H1 (cell line): ENCODE measurements around the gene HOXD10. TPM values are rescaled to one million over a fixed set of nuclear protein-coding genes. Genes with fewer than 3 reads are reported as not detected.

Source experiments
- CTCF ChIA-PET: fragments of 300-600 bp; sonication (Branson Sonifier 250); formaldehyde crosslinking; loops from one replicate; lab custom pipeline; 2021; ENCODE audit not compliant: partially characterized antibody; lab: Charles Lee
- POLR2A ChIA-PET: fragments of 300-600 bp; sonication (Branson Sonifier 250); formaldehyde crosslinking; loops from one replicate; lab custom pipeline; 2021; ENCODE audit warnings: inconsistent platforms; ENCODE audit not compliant: partially characterized antibody; lab: Charles Lee
- DNase-seq, 2 experiments: peaks; one replicate each; pipeline versions ENCODE4 v3.0.0 to v3.0.0-alpha.2; 2010 to 2022; ENCODE audit warnings: low spot score in 2 of 2, low read depth in 1 of 2, mixed read lengths in 1 of 2
- FAIRE-seq: peaks from 2 replicates; lab custom pipeline; 2011; peaks lifted over from hg19 to GRCh38; lab: Jason Lieb, UNC
- H2AFZ ChIP-seq: 2 replicates; pipeline ENCODE4 v1.8.1; 2012; ENCODE audit warnings: low read length, inconsistent platforms
- H2AK5ac ChIP-seq: 2 replicates; pipeline ENCODE4 v1.6.1; 2013; ENCODE audit warnings: low read depth, low read length
- H2BK120ac ChIP-seq: replicated peaks from 2 replicates; pipeline ENCODE3; 2013; ENCODE audit warnings: low read depth, low read length, inconsistent platforms
- H2BK12ac ChIP-seq: 2 replicates; pipeline ENCODE4 v1.6.1; 2013; ENCODE audit warnings: low read depth, low read length
- H2BK15ac ChIP-seq: 2 replicates; pipeline ENCODE4 v1.6.1; 2013; ENCODE audit warnings: low read length
- H2BK20ac ChIP-seq: 2 replicates; pipeline ENCODE4 v1.6.1; 2013; ENCODE audit warnings: low read length
- H2BK5ac ChIP-seq: 2 replicates; pipeline ENCODE4 v1.6.1; 2013; ENCODE audit warnings: low read depth, low read length
- H3K14ac ChIP-seq: 2 replicates; pipeline ENCODE4 v1.6.1; 2013; ENCODE audit warnings: inconsistent platforms; ENCODE audit not compliant: insufficient read length
- H3K18ac ChIP-seq: 2 replicates; pipeline ENCODE4 v1.6.1; 2013; ENCODE audit warnings: low read length; ENCODE audit errors: extremely low read depth
- H3K23ac ChIP-seq: 2 replicates; pipeline ENCODE4 v1.6.1; 2013; ENCODE audit warnings: inconsistent platforms; ENCODE audit not compliant: insufficient read length
- H3K23me2 ChIP-seq: 2 replicates; pipeline ENCODE4 v1.6.1; 2013; ENCODE audit warnings: low read depth, low read length
- H3K27ac ChIP-seq: 2 replicates; pipeline ENCODE4 v1.6.1; 2011; ENCODE audit warnings: low read depth, low read length, inconsistent platforms
- H3K27me3 ChIP-seq, 4 experiments: replicated peaks in 1 of 4; 1 replicate in 1 of 4; 2 replicates in 3 of 4; pipeline versions ENCODE4 v1.6.1 to v1.8.1; 2011 to 2013; ENCODE audit warnings: low read length in 3 of 4, mild to moderate bottlenecking in 3 of 4, inconsistent platforms in 2 of 4, mixed read lengths in 2 of 4, moderate library complexity in 1 of 4; ENCODE audit not compliant: control insufficient read depth in 3 of 4, insufficient read depth in 3 of 4; ENCODE audit errors: extremely low read depth in 1 of 4
- H3K36me3 ChIP-seq, 4 experiments: 2 replicates each; pipeline versions ENCODE4 v1.6.1 to v1.8.1; 2011 to 2013; ENCODE audit warnings: mild to moderate bottlenecking in 4 of 4, low read length in 3 of 4, moderate library complexity in 2 of 4, control low read depth in 1 of 4, inconsistent platforms in 1 of 4; ENCODE audit not compliant: insufficient read depth in 4 of 4, control insufficient read depth in 2 of 4
- H3K4ac ChIP-seq: replicated peaks from 2 replicates; pipeline ENCODE3; 2013; ENCODE audit warnings: low read length, low read depth, mixed read lengths, inconsistent platforms; ENCODE audit not compliant: insufficient read length
- H3K4me1 ChIP-seq, 4 experiments: replicated peaks in 1 of 4; 1 replicate in 1 of 4; 2 replicates in 3 of 4; pipeline versions ENCODE4 v1.6.1 to v1.8.1; 2011 to 2013; ENCODE audit warnings: low read length in 3 of 4, inconsistent platforms in 2 of 4, mixed read lengths in 1 of 4; ENCODE audit not compliant: insufficient read depth in 4 of 4, control insufficient read depth in 3 of 4
- H3K4me2 ChIP-seq, 2 experiments: 2 replicates each; pipeline versions ENCODE4 v1.6.1 to v1.8.1; 2011 to 2013; ENCODE audit warnings: low read depth in 2 of 2, low read length in 2 of 2, control low read depth in 1 of 2, inconsistent platforms in 1 of 2, mild to moderate bottlenecking in 1 of 2; ENCODE audit not compliant: insufficient read depth in 1 of 2
- H3K4me3 ChIP-seq, 4 experiments: fragments of 200-600, 300-600 bp in 1 of 4; sonication (generic), shearing (Covaris generic), sonication (Bioruptor Twin) in 1 of 4; 2 replicates each; pipeline versions ENCODE4 v1.5.1 to v1.8.1; 2011 to 2016; ENCODE audit warnings: low read length in 4 of 4, low read depth in 3 of 4, control low read depth in 2 of 4, inconsistent platforms in 2 of 4, mild to moderate bottlenecking in 2 of 4, mixed read lengths in 1 of 4, moderate library complexity in 1 of 4; ENCODE audit not compliant: insufficient read depth in 2 of 4; ENCODE audit errors: extremely low read depth in 1 of 4
- H3K56ac ChIP-seq: replicated peaks from 2 replicates; pipeline ENCODE3; 2013; ENCODE audit warnings: low read depth, mild to moderate bottlenecking, mixed read lengths, low read length, inconsistent platforms; ENCODE audit not compliant: insufficient read length
- H3K79me1 ChIP-seq: 2 replicates; pipeline ENCODE4 v1.6.1; 2013; ENCODE audit warnings: low read depth, low read length, control low read depth
- H3K79me2 ChIP-seq, 2 experiments: 2 replicates each; pipeline versions ENCODE4 v1.6.1 to v1.8.1; 2012 to 2013; ENCODE audit warnings: low read length in 2 of 2, mild to moderate bottlenecking in 2 of 2, inconsistent platforms in 1 of 2; ENCODE audit not compliant: insufficient read depth in 2 of 2, control insufficient read depth in 1 of 2
- H3K9ac ChIP-seq, 4 experiments: replicated peaks in 1 of 4; 1 replicate in 1 of 4; 2 replicates in 3 of 4; pipeline versions ENCODE4 v1.6.1 to v1.8.1; 2011 to 2013; ENCODE audit warnings: low read depth in 3 of 4, low read length in 3 of 4, control low read depth in 2 of 4, mild to moderate bottlenecking in 2 of 4, moderate library complexity in 2 of 4, inconsistent platforms in 1 of 4; ENCODE audit errors: extremely low read depth in 1 of 4
- H3K9me3 ChIP-seq, 2 experiments: 2 replicates each; pipeline versions ENCODE4 v1.6.1 to v1.8.1; 2012 to 2013; ENCODE audit warnings: mild to moderate bottlenecking in 2 of 2, moderate library complexity in 2 of 2, control low read depth in 1 of 2, inconsistent platforms in 1 of 2, low read depth in 1 of 2, low read length in 1 of 2, mixed read lengths in 1 of 2; ENCODE audit not compliant: insufficient read depth in 2 of 2
- H4K20me1 ChIP-seq, 2 experiments: replicated peaks in 1 of 2; 2 replicates each; pipeline versions ENCODE3 to v1.8.1; 2011 to 2013; ENCODE audit warnings: inconsistent platforms in 2 of 2, low read length in 2 of 2, mild to moderate bottlenecking in 1 of 2; ENCODE audit not compliant: insufficient read depth in 2 of 2, control insufficient read depth in 1 of 2
- H4K5ac ChIP-seq: 2 replicates; pipeline ENCODE4 v1.6.1; 2013; ENCODE audit warnings: low read length, low read depth, mixed read lengths, inconsistent platforms; ENCODE audit not compliant: insufficient read length
- H4K8ac ChIP-seq: 2 replicates; pipeline ENCODE4 v1.8.0; 2013; ENCODE audit warnings: mild to moderate bottlenecking, moderate library complexity, low read length, inconsistent platforms; ENCODE audit not compliant: insufficient read depth; ENCODE audit errors: extremely low read depth
- H4K91ac ChIP-seq: replicated peaks from 2 replicates; pipeline ENCODE3; 2013; ENCODE audit warnings: low read length, mixed read lengths, inconsistent platforms; ENCODE audit not compliant: insufficient read length
- BCL11A ChIP-seq, 2 experiments: IDR thresholded peaks; one replicate each; pipeline ENCODE4 v1.6.1; 2011; ENCODE audit warnings: low read depth in 2 of 2, low read length in 2 of 2, mild to moderate bottlenecking in 2 of 2
- RAD21 ChIP-seq, 2 experiments: IDR thresholded peaks in 1 of 2; conservative IDR thresholded peaks in 1 of 2; 2 replicates each; pipeline ENCODE4 v1.6.1; 2011; ENCODE audit warnings: low read depth in 2 of 2, low read length in 2 of 2, improper control_type of control experiment in 1 of 2, inconsistent platforms in 1 of 2, mild to moderate bottlenecking in 1 of 2, moderate library complexity in 1 of 2
- WGBS, 2 experiments: shearing (Covaris generic) in 1 of 2; methylation state at CpG; one replicate each; pipeline versions ENCODE4 v1.1.6 to v1.1.7; 2013 to 2015; ENCODE audit warnings: low lambda C conversion rate in 2 of 2, mixed read lengths in 2 of 2, inconsistent platforms in 1 of 2, low coverage in 1 of 2, missing lambda C conversion rate in 1 of 2; ENCODE audit not compliant: insufficient replicate concordance in 2 of 2, insufficient coverage in 1 of 2, insufficient read length in 1 of 2; ENCODE audit errors: extremely low coverage in 1 of 2, missing lambda C conversion rate in 1 of 2; 5-methylcytosine and 5-hydroxymethylcytosine counted together
- polyA plus RNA-seq, 7 experiments: library from polyadenylated mRNA; depleted of rRNA in 3 of 7; stranded (reverse) in 5 of 7; unstranded in 2 of 7; fragments of >200 nt in 5 of 7; fragments of 200-250 nt in 2 of 7; gene quantifications; 1 replicate in 5 of 7; 2 replicates in 1 of 7; 4 replicates in 1 of 7; pipeline versions ENCODE4 v1.2.1 to v1.2.3, GENCODE V29; 2011 to 2013; ENCODE audit warnings: missing spikeins in 2 of 7, mixed read lengths in 2 of 7
- total RNA-seq: library from RNA; stranded (reverse); fragmentation: NEBNext Ultra II Directional; extraction: Animal tissue kit (Norgen Biotek cat#: 25700); gene quantifications from 2 replicates; pipeline ENCODE4 v1.2.1, GENCODE V29; 2021
- TF ChIP-seq, protein P1 (sequence below), 3 experiments: IDR thresholded peaks; 1 replicate in 2 of 3; 2 replicates in 1 of 3; pipeline versions ENCODE4 v1.5.1 to v1.6.1; 2011; ENCODE audit warnings: low read length in 3 of 3, mild to moderate bottlenecking in 3 of 3, inconsistent platforms in 2 of 3, low read depth in 1 of 3, moderate library complexity in 1 of 3; ENCODE audit not compliant: insufficient read depth in 1 of 3; ENCODE audit errors: control extremely low read depth in 1 of 3

Gene HOXD10
- total and polyA plus RNA-seq, 2 of the 8 experiments (the other 6 are each of a cell fraction or from before 2014, with no cell fraction given), result not detected

DNA sequence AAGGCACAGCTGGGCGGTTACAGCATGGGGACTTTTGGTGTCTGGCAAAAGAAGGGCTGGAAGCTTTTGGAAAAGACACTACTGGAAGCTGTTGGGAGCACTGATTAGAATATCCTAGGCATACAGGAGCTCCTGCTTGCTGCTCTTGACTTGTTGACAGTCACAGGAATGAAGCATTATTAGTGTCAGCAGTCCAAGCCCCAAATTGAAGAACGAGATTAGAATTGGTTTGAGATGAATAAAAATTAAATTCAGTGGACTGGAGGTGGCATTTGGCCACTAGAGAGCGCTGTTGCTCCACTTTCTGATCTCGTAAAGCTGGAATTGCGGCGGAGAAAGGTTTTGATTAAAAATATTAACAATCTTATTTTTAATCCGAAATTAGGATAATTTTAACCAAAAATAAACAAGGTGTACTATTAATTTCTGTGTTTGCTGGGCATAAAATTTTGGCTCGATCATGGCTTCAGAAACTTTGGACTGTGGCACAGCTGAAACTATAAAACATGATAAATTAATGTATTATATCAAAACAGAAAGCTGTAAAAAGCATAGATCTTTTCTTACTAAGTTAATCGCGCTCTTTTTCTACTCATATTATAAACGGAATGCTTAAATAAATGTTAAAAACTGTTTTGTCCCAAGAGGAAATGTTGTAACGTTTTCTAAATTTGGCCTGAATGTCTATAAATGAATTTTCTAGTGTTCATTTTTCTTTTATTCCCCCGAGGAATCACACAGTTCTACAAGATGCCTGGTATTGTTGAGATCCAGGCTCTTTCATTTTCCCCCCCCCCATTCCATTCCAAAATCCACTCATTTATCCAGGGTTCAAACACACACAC is 10.6 kb downstream of the HOXD10 start:
- Histone ChIP-seq H2AFZ (no peak overlapping the region), H3K79me1 (no peaks in the 10 kb centered on the region), H3K4me3 (no peak overlapping the region), H3K27me3 (peaks cover 94 to 100% (median 98%) of the 10 kb centered on the region in 4 experiments), H3K9ac (no peak overlapping the region), H4K20me1 (peaks cover 15 to 21% of the 10 kb centered on the region in 2 experiments), H3K27ac (no peak overlapping the region), H3K23ac (no peak overlapping the region), H3K23me2 (peaks cover 2% of the 10 kb centered on the region; the same call in 1 of the 2 replicates), H2BK120ac (no peak overlapping the region), H2AK5ac (no peak overlapping the region), H4K8ac (no peak overlapping the region), H2BK12ac (no peak overlapping the region), H3K36me3 (peaks cover 0 to 25% (median 0%) of the 10 kb centered on the region in 4 experiments; a peak in 1 of 8 replicates), H3K56ac (no peak overlapping the region), H2BK20ac (no peak overlapping the region), H2BK5ac (no peak overlapping the region), H3K4me2 (no peak overlapping the region; a peak in 1 of 4 replicates), H4K5ac (no peak overlapping the region), H3K4me1 (peaks cover 0 to 14% (median 9%) of the 10 kb centered on the region in 4 experiments; a peak in 6 of 7 replicates), H2BK15ac (no peak overlapping the region), H3K18ac (no peak overlapping the region), H3K4ac (no peak overlapping the region), H3K14ac (no peak overlapping the region), H3K9me3 (no peaks in the 10 kb centered on the region; a peak in 1 of 4 replicates), H4K91ac (no peak overlapping the region), H3K79me2 (no peaks in the 10 kb centered on the region)
- TF ChIP-seq, protein P1, sequence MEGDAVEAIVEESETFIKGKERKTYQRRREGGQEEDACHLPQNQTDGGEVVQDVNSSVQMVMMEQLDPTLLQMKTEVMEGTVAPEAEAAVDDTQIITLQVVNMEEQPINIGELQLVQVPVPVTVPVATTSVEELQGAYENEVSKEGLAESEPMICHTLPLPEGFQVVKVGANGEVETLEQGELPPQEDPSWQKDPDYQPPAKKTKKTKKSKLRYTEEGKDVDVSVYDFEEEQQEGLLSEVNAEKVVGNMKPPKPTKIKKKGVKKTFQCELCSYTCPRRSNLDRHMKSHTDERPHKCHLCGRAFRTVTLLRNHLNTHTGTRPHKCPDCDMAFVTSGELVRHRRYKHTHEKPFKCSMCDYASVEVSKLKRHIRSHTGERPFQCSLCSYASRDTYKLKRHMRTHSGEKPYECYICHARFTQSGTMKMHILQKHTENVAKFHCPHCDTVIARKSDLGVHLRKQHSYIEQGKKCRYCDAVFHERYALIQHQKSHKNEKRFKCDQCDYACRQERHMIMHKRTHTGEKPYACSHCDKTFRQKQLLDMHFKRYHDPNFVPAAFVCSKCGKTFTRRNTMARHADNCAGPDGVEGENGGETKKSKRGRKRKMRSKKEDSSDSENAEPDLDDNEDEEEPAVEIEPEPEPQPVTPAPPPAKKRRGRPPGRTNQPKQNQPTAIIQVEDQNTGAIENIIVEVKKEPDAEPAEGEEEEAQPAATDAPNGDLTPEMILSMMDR (IDR thresholded peaks at IDR 0.05; ENCODE audit: control extremely low read depth in 1 of 3, insufficient read depth in 1 of 3, low read depth in 1 of 3, low read length in 3 of 3), result peak; percentile 31 to 74 (median 68)
- peak; percentile 85 to 86 for TF ChIP-seq RAD21 (IDR thresholded peaks at IDR 0.05 in 1 of 2, conservative IDR thresholded peaks at IDR 0.05 in 1 of 2; ENCODE audit: low read depth in 2 of 2, low read length in 2 of 2)
- TF ChIP-seq BCL11A (IDR thresholded peaks at IDR 0.05; ENCODE audit: low read depth in 2 of 2, low read length in 2 of 2), result no peak
- POLR2A ChIA-PET, result no interaction called here
- 10% methylated on average over 13 of the region's 13 CpGs; no CpG with 5 or more reads in 1 of the 2 experiments for WGBS, 2 experiments
- FAIRE-seq (peak; percentile 19), DNase-seq (peak in 1 of 2 experiments; percentile 83)
- CTCF ChIA-PET, result interaction anchor here (0.6 to 6.2 kb wide), 48 partner anchors 11 to 1548 kb away, joined by 3 to 72 read pairs (median 4); partner anchors contain the start of genes HOXD10 and HOXD4
